Stimulated activated CD8-positive, alpha-beta memory T cell treated with anti-CD3 and anti-CD28 coated beads, Interleukin-15, amount 100 ng/mL, for 24 hours (primary cell): ENCODE measurements around the gene PUS3.

Source experiments
- DNase-seq: peaks from one replicate; pipeline ENCODE4 v3.0.0-alpha.2; 2020; ENCODE audit warnings: low read depth

The PUS3 gene

DNA sequence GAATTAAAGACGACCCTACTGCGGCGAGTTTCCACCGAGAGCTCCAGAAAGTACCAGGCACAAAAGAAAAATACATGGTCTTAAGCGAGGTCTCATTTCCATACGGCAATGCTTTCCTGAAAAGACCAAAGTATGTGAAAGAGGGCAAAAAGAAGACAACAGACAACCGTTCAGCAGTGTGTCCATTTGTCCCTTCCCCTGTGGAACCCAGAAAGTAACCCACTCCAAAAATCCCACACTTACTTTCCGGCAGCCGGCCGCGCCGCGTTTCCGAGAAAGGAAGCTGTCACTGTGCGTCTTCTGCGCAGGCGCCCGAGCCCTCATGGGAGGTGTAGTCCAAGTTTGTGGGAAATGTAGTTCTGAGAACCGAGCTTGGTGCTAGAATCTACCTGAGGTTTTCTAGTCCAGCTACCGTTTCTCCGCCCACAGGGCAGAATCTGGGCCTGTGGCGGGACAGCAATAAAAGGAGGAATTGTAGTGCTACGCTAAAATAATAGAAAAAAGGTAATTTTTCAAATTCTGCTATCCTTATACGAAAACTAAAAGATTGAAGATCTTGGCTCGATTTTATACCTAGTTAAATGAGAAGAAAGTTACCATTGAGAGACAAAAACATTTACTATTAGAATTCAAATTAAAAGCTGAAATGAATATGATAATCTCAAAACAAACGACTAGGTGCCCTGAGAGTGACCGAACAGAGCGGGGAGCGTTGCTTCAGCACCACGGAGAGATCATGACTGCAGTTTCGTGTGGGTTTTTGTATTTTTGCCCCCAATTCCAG is at the start of gene PUS3:
TSS of gene PUS3 (minus strand) at position 280 of the 784 bp plus-strand sequence. CDS start 6,922 bp downstream, outside the sequence.
- peak; percentile 71 for DNase-seq

- DNase-seq: no peak
Measured at GRCh38 chr11:125952559-125952958, 49.6 kb upstream of the PUS3 start.

DNA sequence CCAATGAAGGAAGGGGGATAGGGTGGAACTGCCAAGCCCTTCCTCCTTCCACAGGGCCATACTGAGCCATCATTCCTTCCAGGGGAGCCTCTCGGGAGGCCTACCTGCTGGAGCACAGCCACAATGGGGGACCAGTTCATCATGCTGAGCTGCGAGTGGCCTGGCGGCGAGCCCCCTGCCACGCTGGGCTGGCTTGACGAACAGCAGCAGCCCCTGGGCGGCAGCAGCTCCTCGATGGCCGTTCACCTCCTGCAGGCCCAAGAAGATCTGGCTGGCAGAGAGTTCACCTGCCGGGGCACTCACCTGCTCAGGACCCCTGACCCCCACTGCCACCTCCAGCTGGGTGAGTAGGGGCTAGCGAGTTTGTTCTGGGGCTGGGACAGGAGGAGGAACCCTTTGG is 48.7 kb upstream of the PUS3 start:
- no peak for DNase-seq

- DNase-seq: no peak
Measured at GRCh38 chr11:125950696-125951651, 48.0 kb upstream of the PUS3 start.

DNA sequence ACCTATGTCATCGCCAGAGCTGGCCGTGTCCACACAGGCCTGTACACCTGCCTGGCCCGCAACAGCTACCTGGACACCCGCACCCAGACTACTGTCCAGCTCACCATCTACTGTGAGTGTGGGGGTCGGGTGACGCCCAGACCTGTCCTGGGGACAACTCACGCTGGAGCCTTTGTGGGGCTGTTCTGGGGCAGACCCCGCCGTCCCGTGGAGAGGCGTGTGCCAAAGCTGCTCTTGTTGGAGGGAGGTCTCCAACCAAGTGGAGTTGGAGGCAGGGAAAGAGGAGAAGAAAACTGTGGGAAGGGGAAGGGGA is 47.1 kb upstream of the PUS3 start:
- no peak for DNase-seq

- no peak for DNase-seq
Measured at GRCh38 chr11:125949271-125950177, 46.5 kb upstream of the PUS3 start.

- no peak for DNase-seq
Measured at GRCh38 chr11:125948278-125949051, 45.5 kb upstream of the PUS3 start.

DNA sequence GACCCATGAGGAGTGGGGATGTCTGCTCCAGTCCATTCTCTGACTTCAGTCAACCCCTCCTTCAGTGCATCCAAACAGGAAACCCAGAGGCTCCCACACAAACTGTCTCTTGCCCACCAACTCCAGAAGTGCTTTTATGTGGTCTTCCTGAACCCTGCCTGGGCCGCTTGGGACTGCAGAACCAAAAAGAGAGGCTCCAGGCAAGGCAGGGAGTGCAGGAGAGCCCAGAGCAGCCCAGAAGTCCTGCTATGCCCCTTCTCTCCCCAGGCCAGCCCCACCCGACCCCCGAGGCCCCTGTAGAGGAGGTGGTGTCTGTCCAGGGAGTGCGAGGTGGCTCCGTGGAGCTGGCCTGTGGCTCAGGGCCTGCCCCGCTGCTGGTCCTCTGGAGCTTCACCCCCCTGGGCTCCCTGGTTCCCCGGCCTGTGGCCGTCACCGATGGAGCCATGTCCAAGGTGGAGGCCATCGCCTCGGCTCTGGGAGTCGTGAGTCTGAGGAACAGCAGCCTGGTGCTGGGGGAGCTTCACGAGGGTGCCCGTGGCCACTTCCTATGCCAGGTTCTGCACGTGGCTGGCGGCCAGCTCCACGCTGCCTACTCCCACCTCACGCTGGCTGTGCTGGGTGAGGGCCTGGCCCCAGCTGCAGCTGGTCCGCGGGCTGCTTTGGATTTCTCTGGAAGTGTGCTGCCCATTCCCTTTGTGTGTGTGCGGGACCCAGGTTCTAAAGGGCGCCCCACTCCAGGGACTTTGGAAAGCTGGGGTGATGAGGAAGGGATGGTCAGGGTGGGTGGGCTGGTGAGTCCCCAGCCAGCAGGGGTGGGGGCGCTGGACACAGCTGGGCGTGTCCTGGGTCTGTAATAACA is 44.6 kb upstream of the PUS3 start:
- no peak for DNase-seq

DNA sequence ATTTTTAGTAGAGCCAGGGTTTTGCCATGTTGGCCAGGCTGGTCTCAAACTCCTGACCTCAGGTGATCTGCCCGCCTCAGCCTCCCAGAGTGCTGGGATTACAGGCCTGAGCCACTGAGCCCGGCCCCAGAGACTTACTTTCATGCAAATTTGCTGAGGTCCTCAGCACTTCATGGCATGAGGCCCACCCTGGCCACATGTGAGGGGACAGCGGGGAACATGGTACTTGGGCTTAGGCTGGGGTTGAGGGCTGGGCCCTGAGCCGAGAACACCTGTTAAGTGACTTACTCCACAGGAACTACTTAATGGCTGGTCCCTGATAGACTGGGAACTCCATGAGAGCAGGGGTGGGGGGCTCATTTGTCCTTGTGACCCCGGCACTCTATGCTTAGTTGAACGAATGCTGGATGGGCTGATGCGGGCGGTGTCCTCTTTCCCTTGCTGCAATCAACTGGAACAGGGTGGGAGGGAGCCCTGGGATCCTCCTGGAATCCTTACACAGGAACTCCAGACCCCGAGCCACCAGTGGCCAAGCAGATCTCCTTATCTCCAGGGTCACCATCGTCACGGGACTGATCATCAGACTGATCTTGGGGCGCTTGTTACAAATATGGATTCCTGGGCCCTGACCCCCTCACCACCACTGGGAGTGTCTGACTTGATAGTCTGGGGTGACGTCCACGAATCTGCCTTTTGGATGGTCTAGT is 43.9 kb upstream of the PUS3 start:
- no peak for DNase-seq

DNA sequence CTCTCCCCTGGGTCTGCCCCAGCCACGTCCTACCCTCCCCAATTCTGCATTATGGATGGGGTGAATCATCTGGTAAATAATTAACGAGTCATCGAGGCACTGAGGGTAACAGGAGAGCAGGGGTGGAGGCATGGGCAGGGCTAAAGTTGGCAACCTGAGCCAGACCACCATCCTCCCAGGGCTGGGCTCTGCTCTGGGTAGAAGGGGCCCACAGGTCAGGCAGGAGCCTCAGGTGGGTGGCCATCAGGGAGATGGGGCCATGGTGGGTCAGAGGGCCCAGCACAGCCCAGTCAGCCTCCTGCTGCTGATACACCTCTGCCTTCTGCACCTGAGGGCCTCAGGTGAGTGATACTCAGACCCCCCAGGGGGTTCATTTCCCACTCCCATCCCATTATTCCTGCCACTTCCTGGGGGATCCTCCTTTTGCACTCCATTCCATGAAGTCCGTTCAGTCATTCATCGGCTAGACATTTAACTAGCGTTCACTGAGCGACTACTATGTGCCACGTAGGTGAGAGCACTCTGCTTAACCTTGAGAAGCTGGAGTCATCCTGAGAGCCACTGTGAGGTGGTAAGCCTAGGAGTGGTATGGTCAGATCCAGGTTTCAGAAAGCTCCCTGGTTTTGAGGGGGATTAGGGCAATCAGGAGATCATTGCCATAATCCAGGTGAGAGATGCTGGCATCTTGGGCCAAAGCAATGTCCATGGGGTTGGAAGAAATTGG is 43.0 kb upstream of the PUS3 start, which contains the start of gene VSIG10L2:
TSS of gene VSIG10L2 (plus strand) at position 248 of the 724 bp plus-strand sequence. CDS start at position 260, 12 bp downstream.
- DNase-seq: no peak

DNA sequence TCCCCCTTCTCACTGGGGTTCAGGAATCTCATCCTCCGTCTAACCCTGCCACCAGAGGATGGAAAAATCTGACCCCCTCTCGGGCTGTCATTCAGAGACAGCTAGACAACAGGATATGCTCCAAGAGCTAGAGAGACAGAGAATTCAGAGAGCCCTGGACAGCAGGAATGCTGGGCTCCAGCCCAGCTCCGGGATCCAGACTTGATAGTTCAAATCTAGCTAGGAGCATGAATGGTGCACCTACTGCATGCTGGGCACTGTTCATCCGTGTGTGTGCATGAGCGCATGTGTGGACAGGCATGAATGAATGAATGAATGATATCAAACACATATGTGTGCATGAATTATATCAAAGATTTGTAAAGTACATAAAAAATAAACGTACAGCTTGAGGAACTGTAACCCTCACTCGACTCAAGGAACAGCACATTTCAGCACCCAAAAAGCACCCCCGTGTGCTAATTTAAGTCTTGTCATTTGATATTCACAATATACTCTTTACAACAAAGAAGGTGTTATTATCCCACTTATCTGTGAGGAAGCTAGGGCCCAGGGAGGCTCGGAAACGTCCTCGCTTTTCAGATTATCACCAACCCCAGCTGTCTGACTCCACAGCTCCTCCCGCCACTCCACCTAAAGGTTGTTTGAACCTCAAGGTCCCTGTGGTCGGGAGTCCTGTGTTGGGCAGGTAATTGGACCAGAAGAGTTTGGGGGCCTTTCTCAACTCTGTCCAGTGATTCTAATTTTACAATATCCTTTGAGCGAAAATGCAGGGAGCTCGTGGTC is 42.2 kb upstream of the PUS3 start:
- no peak for DNase-seq

GRCh38 chr11:125944350-125945010 is 41.5 kb upstream of the PUS3 start:
- DNase-seq: no peak

DNA sequence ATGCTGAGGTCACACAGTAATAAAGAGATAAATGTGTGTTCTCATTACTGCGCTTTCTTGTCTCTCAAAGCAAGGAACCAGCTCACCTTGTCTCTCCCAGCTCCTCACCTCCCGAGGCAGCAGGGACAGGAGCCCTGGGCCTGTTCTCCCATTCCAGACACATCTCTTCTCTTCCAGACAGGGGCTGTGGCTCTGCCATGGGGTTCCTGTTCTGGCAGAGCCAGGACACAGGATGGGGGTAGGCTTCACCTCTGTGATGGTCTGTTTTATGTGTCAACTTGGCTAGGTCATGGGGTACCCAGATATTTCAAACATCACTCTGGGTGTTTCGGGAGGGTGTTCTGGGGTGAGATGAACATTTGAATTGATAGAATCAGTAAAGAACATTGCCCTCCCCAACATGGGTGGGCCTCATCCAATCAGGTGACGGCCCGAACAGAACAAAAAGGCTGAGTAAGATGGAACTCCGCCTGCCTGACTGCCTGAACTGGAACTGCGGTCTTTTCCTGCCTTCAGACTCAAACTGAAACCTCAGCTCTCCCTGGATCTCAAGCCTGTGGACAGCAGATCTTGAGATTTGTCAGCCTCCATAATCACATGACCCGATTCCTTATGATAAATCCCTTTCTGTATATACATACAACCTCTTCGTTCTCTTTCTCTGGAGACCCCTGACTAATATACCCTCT is 40.8 kb upstream of the PUS3 start:
- no peak for DNase-seq

DNA sequence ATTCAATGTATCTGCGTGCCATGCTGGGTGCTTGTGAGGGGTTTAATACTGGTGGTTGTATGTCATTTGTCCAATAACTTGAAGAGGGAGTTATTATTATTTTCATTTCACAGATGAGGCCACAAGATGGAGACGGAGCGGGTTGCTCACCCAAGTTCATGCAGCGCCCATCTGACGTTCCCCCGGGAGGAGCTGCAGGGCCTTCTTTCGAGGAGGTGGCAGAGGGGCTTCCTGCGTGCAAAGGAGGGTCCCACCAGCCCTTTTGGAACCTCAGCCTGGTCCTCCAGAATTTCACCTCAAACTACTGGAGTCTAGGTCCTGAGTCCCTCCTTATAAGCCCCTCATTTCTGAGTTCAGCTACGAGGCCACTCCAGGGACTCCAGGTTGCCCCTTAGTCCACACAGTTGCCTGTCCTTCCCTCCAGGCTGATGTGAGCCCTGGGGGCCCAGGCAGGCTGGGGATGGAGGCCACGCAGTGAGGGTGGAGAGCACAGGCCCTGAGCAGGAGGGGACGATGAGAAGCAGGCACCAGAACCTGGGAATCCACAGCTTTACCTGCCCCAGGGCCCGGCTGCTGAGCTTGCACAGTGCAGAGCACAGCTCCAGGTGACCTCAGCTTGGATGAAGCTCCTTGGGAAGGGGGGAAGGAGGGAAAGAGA is 39.9 kb upstream of the PUS3 start:
- DNase-seq: no peak

DNA sequence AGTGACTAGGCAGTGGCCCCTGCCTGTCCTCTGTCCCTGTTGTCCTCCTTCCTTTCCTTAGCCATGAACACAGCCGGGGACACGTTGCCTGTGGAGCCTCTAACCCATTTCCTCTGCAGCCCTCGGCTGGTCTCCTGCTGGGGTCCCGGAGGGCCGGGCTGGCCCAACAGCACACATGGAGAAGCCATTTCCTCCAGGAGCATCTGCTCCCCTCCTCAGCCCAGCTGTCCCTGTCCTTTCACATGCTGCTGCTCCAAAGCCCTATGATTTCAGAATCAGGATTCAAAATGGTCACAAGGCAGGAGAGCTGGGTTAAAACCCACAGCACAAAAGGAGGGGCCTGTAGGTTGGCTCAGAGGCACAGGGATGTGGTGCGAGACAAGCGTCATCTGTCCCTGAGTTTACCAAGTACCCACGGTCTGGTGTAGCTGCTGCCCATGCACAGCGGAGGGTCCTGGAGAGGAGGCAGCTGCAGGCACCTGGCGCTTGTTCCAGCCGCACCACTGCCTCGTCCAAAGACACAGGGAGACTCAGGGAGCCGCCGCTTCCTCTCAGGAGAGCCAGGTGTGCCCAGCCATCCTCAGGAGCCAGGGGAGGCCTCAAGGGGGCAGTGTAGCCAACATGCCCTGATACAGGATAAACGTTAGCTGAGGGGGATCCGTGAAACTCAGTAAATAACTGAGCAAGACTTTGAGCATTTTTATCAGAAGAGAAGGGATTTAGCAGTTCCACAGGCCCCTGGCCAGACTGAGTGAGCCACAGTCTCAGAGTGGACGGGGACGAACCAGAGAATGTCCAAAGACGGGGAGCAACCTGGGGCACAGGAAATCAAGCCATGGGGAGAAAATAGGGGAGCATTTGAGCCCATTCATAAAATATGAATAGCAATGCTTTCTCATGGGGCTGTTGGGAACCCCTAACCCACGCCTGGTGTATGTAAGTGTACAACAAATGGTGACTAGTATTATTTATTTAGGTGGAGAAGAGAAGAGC is 38.9 kb upstream of the PUS3 start:
- no peak for DNase-seq
